SK-N-SH (cell line): ENCODE measurements around the gene PRDM15. TPM values are rescaled to one million over a fixed set of nuclear protein-coding genes. Genes with fewer than 3 reads are reported as not detected.

Experiments
- CTCF ChIA-PET: fragments of 300-600, 350-600 bp; formaldehyde crosslinking; extraction: SDS; loops from one replicate; lab custom pipeline; 2021; lab: Yijun Ruan, JAX
- POLR2A ChIA-PET: fragments of 350-600 bp; sonication (Branson Sonifier 250); formaldehyde crosslinking; extraction: SDS; loops from one replicate; lab custom pipeline; 2020; ENCODE audit warnings: antibody characterized with exemption, inconsistent platforms; lab: Yijun Ruan, JAX
- DNase-seq: peaks from one replicate; pipeline ENCODE4 v3.0.0; 2012
- H2AFZ ChIP-seq: fragments of 200-600 bp; sonication (generic); 2 replicates; pipeline ENCODE4 v1.8.1; 2016; ENCODE audit warnings: antibody characterized with exemption, mild to moderate bottlenecking, low read depth
- H3F3A ChIP-seq: fragments of 200-600 bp; sonication (generic); replicated peaks from 2 replicates; pipeline ENCODE3; 2016; ENCODE audit warnings: antibody characterized with exemption, mild to moderate bottlenecking; ENCODE audit not compliant: insufficient read depth
- H3K27ac ChIP-seq, 2 experiments: fragments of 200-500 bp in 1 of 2; fragments of 200-600 bp in 1 of 2; sonication (Bioruptor generic) in 1 of 2; sonication (generic), shearing (Covaris generic) in 1 of 2; 2 replicates each; pipeline versions ENCODE4 v1.5.1 to v1.6.1; 2014 to 2016; ENCODE audit warnings: low read depth in 2 of 2, inconsistent platforms in 1 of 2, low read length in 1 of 2, mild to moderate bottlenecking in 1 of 2, mixed read lengths in 1 of 2
- H3K27me3 ChIP-seq: fragments of 200-600 bp; sonication (generic), shearing (Covaris generic); 2 replicates; pipeline ENCODE4 v1.6.1; 2016; ENCODE audit warnings: mixed run types; ENCODE audit not compliant: insufficient read depth
- H3K36me3 ChIP-seq, 2 experiments: fragments of 200-500 bp in 1 of 2; fragments of 200-600 bp in 1 of 2; sonication (Bioruptor generic) in 1 of 2; sonication (generic) in 1 of 2; replicated peaks in 1 of 2; 2 replicates each; pipeline versions ENCODE3 to v1.5.1; 2014 to 2016; ENCODE audit warnings: low read length in 1 of 2, mild to moderate bottlenecking in 1 of 2; ENCODE audit not compliant: insufficient read depth in 2 of 2, control insufficient read depth in 1 of 2
- H3K4me1 ChIP-seq, 2 experiments: fragments of 200-500 bp in 1 of 2; fragments of 200-600 bp in 1 of 2; sonication (Bioruptor generic) in 1 of 2; sonication (generic), shearing (Covaris generic) in 1 of 2; 2 replicates each; pipeline versions ENCODE4 v1.5.1 to v1.6.1; 2014 to 2016; ENCODE audit warnings: low read depth in 1 of 2, low read length in 1 of 2, mixed run types in 1 of 2; ENCODE audit not compliant: insufficient read depth in 2 of 2, control insufficient read depth in 1 of 2
- H3K4me2 ChIP-seq: fragments of 200-600 bp; sonication (generic), shearing (Covaris generic); 2 replicates; pipeline ENCODE4 v1.6.1; 2017; ENCODE audit warnings: mixed run types
- H3K4me3 ChIP-seq, 2 experiments: fragments of 200-500 bp in 1 of 2; fragments of 200-600 bp in 1 of 2; sonication (Bioruptor generic) in 1 of 2; sonication (generic), shearing (Covaris generic) in 1 of 2; 2 replicates each; pipeline versions ENCODE4 v1.5.1 to v1.8.1; 2014 to 2016; ENCODE audit warnings: low read depth in 2 of 2, inconsistent platforms in 1 of 2, low read length in 1 of 2, mild to moderate bottlenecking in 1 of 2, mixed read lengths in 1 of 2, moderate library complexity in 1 of 2
- H3K79me2 ChIP-seq: fragments of 200-600 bp; sonication (generic); 2 replicates; pipeline ENCODE4 v1.8.1; 2017; ENCODE audit warnings: mild to moderate bottlenecking; ENCODE audit not compliant: insufficient read depth
- H3K9ac ChIP-seq: fragments of 200-600 bp; sonication (generic); 2 replicates; pipeline ENCODE4 v1.6.1; 2017; ENCODE audit warnings: mixed run types
- H3K9me2 ChIP-seq: fragments of 200-600 bp; sonication (generic); 2 replicates; pipeline ENCODE4 v1.6.1; 2017; ENCODE audit warnings: mixed run types
- H3K9me3 ChIP-seq: fragments of 200-600 bp; sonication (generic); 2 replicates; pipeline ENCODE4 v1.6.1; 2017; ENCODE audit warnings: mixed run types, mild to moderate bottlenecking, moderate library complexity
- H4K20me1 ChIP-seq: fragments of 200-600 bp; sonication (generic); 2 replicates; pipeline ENCODE4 v1.6.1; 2017; ENCODE audit warnings: mild to moderate bottlenecking, mixed run types; ENCODE audit not compliant: insufficient read depth
- CHD2 ChIP-seq: fragments of 150-350 bp; IDR thresholded peaks from 2 replicates; pipeline ENCODE4 v1.6.1; 2018; ENCODE audit warnings: low read length; ENCODE audit not compliant: partially characterized antibody
- ELF1 ChIP-seq: IDR thresholded peaks from 2 replicates; pipeline ENCODE4 v1.4.0; 2012
- EZH2phosphoT487 ChIP-seq: fragments of 200-600 bp; sonication (generic); IDR thresholded peaks from 2 replicates; pipeline ENCODE4 v1.6.1; 2017; ENCODE audit warnings: low read depth, mixed run types, mild to moderate bottlenecking, antibody characterized with exemption, moderate library complexity, borderline replicate concordance
- FOXJ3 ChIP-seq: sonication (generic); formaldehyde crosslinking; IDR thresholded peaks from 2 replicates; pipeline ENCODE4 v1.5.1; 2020; ENCODE audit warnings: mild to moderate bottlenecking, missing genetic modification reagents
- GABPA ChIP-seq: IDR thresholded peaks from 2 replicates; pipeline ENCODE4 v1.4.0; 2012; ENCODE audit warnings: low read depth, mild to moderate bottlenecking
- MAX ChIP-seq: IDR thresholded peaks from 2 replicates; pipeline ENCODE4 v1.4.0; 2012; ENCODE audit warnings: low read depth
- RCOR1 ChIP-seq: fragments of 150-350 bp; IDR thresholded peaks from 2 replicates; pipeline ENCODE4 v1.6.1; 2017; ENCODE audit warnings: antibody characterized with exemption, low read length
- RFX5 ChIP-seq: IDR thresholded peaks from 2 replicates; pipeline ENCODE4 v1.6.1; 2012; ENCODE audit warnings: mild to moderate bottlenecking, improper control_type of control experiment, low read length
- RXRA ChIP-seq: IDR thresholded peaks from 2 replicates; pipeline ENCODE4 v1.4.0; 2012; ENCODE audit warnings: low read depth, mild to moderate bottlenecking, borderline replicate concordance
- SIN3A ChIP-seq: IDR thresholded peaks from 2 replicates; pipeline ENCODE4 v1.6.1; 2012; ENCODE audit warnings: low read depth, mild to moderate bottlenecking, low read length, moderate library complexity, borderline replicate concordance
- TCF12 ChIP-seq: IDR thresholded peaks from 2 replicates; pipeline ENCODE4 v1.4.0; 2012
- TEAD4 ChIP-seq: IDR thresholded peaks from 2 replicates; pipeline ENCODE4 v1.4.0; 2012; ENCODE audit warnings: mild to moderate bottlenecking, borderline replicate concordance; ENCODE audit not compliant: insufficient read depth
- YY1 ChIP-seq: IDR thresholded peaks from 2 replicates; pipeline ENCODE4 v1.4.0; 2012; ENCODE audit warnings: low read depth, mild to moderate bottlenecking
- WGBS: methylation state at CpG from one replicate; pipeline ENCODE4 v1.1.6; 2017; ENCODE audit warnings: low lambda C conversion rate; 5-methylcytosine and 5-hydroxymethylcytosine counted together
- polyA plus RNA-seq, 3 experiments: library from polyadenylated mRNA; depleted of rRNA; stranded (reverse); fragments of >200 nt; gene quantifications; 2 replicates each; pipeline ENCODE4 v1.2.3, GENCODE V29; 2012
- TF ChIP-seq, protein P1 (sequence below): IDR thresholded peaks from 2 replicates; pipeline ENCODE4 v1.4.0; 2012; ENCODE audit warnings: low read depth, borderline replicate concordance

The PRDM15 gene
- polyA plus RNA-seq, 1 of the 3 experiments (the other 2 are of a cell fraction), result 7.0 TPM

- Histone ChIP-seq H3K79me2 (no peaks in the 10 kb centered on the region), H3K4me3 (no peak overlapping the region), H3K9me2 (no peaks in the 10 kb centered on the region), H3K27ac (no peak overlapping the region), H3K4me2 (no peak overlapping the region), H2AFZ (no peak overlapping the region), H3K4me1 (no peaks in the 10 kb centered on the region), H3K9me3 (no peaks in the 10 kb centered on the region), H3F3A (no peaks in the 10 kb centered on the region), H3K27me3 (no peaks in the 10 kb centered on the region), H4K20me1 (no peaks in the 10 kb centered on the region), H3K9ac (no peak overlapping the region), H3K36me3 (peaks cover 5 to 19% of the 10 kb centered on the region in 2 experiments)
- 96% methylated on average over 13 of the region's 17 CpGs for WGBS
- TF ChIP-seq MAX, result no peak
- no peak for TF ChIP-seq RCOR1
- TF ChIP-seq FOXJ3, result no peak
- no peak for TF ChIP-seq ELF1
- TF ChIP-seq SIN3A, result no peak
- no peak for TF ChIP-seq TCF12
- no peak for TF ChIP-seq CHD2
- no peak for DNase-seq
- ChIA-PET POLR2A (no interaction called here), CTCF (interaction anchor here (2.0 kb wide), 1 partner anchor 15 kb away, joined by 10 read pairs; no protein-coding TSS in a partner anchor)
Measured at GRCh38 chr21:41831866-41832595, 47.1 kb downstream of the PRDM15 start.

- ChIA-PET POLR2A (no interaction called here), CTCF (interaction anchor here (1.4 kb wide), 1 partner anchor 15 kb away, joined by 4 read pairs; no protein-coding TSS in a partner anchor)
- Histone ChIP-seq H3K27me3 (no peaks in the 10 kb centered on the region), H3K9ac (no peak overlapping the region), H3K27ac (no peak overlapping the region), H3F3A (no peaks in the 10 kb centered on the region), H3K9me2 (no peaks in the 10 kb centered on the region), H3K36me3 (peaks cover 0 to 16% of the 10 kb centered on the region in 2 experiments), H4K20me1 (no peaks in the 10 kb centered on the region), H3K4me1 (no peaks in the 10 kb centered on the region), H2AFZ (no peak overlapping the region), H3K4me2 (no peak overlapping the region), H3K79me2 (no peaks in the 10 kb centered on the region), H3K9me3 (no peaks in the 10 kb centered on the region), H3K4me3 (no peak overlapping the region)
- no peak for DNase-seq
- TF ChIP-seq RFX5, result no peak
- TF ChIP-seq RCOR1, result no peak
- TF ChIP-seq GABPA, result no peak
- no peak for TF ChIP-seq SIN3A
- TF ChIP-seq RXRA, result no peak
- no peak for TF ChIP-seq YY1
- TF ChIP-seq, protein P1, sequence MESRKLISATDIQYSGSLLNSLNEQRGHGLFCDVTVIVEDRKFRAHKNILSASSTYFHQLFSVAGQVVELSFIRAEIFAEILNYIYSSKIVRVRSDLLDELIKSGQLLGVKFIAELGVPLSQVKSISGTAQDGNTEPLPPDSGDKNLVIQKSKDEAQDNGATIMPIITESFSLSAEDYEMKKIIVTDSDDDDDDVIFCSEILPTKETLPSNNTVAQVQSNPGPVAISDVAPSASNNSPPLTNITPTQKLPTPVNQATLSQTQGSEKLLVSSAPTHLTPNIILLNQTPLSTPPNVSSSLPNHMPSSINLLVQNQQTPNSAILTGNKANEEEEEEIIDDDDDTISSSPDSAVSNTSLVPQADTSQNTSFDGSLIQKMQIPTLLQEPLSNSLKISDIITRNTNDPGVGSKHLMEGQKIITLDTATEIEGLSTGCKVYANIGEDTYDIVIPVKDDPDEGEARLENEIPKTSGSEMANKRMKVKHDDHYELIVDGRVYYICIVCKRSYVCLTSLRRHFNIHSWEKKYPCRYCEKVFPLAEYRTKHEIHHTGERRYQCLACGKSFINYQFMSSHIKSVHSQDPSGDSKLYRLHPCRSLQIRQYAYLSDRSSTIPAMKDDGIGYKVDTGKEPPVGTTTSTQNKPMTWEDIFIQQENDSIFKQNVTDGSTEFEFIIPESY, result no peak
- no peak for TF ChIP-seq TEAD4
- TF ChIP-seq EZH2phosphoT487, result no peak
- WGBS, result 100% methylated on average over 3 of the region's 8 CpGs
Measured at GRCh38 chr21:41831453-41831831, 47.7 kb downstream of the PRDM15 start.
